ENCODE measurements around the gene IFNLR1.

The IFNLR1 gene

DNA sequence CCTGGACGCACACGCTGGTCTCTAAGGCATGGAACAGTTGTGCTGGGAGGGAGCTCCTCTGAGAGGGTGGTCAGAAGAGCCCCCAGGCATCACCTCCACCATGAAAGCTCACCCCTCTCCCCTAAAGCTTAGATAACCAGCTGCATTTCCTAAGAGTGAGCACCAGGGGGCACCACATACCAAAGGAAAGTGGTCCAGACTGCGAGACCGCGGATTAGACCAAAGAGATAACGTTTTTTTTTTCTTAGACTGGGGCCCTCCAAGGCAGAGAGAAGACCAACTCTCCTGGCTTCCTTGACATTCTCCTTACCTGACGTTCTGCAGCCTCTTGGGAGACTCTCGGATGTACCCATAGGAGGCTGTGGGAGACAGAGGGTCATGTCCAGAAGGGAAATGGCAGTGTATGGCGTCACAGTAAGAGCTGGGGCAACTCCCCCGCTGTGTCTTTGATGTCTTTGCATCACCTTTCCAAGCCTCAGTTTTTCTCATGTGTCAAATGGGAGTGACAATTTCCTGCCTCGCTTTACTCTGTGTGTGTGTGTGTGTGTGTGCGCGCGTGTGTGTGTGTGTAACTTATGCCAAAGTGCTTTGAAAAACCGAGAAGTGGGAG lies 12.3 kb upstream of the IFNLR1 start:
- TF ChIP-seq, protein P1, sequence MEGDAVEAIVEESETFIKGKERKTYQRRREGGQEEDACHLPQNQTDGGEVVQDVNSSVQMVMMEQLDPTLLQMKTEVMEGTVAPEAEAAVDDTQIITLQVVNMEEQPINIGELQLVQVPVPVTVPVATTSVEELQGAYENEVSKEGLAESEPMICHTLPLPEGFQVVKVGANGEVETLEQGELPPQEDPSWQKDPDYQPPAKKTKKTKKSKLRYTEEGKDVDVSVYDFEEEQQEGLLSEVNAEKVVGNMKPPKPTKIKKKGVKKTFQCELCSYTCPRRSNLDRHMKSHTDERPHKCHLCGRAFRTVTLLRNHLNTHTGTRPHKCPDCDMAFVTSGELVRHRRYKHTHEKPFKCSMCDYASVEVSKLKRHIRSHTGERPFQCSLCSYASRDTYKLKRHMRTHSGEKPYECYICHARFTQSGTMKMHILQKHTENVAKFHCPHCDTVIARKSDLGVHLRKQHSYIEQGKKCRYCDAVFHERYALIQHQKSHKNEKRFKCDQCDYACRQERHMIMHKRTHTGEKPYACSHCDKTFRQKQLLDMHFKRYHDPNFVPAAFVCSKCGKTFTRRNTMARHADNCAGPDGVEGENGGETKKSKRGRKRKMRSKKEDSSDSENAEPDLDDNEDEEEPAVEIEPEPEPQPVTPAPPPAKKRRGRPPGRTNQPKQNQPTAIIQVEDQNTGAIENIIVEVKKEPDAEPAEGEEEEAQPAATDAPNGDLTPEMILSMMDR (IDR thresholded peaks at IDR 0.05), result peak; percentile 57
- no peak for DNase-seq (ENCODE audit: low spot score)
- Histone ChIP-seq H3K4me3 (no peak overlapping the region), H3K27ac (no peak overlapping the region)

- no peak overlapping the region for H3K27ac ChIP-seq
- H3K4me3 ChIP-seq, result no peak overlapping the region
- TF ChIP-seq, protein P1 (IDR thresholded peaks at IDR 0.05), result no peak
- DNase-seq (ENCODE audit: low spot score), result no peak
Observed at GRCh38 chr1:24198766-24199165, 11.7 kb upstream of the IFNLR1 start.

- Histone ChIP-seq H3K27ac (no peak overlapping the region), H3K4me3 (no peak overlapping the region)
- no peak for DNase-seq (ENCODE audit: low spot score)
- TF ChIP-seq, protein P1 (IDR thresholded peaks at IDR 0.05), result no peak
Observed at GRCh38 chr1:24195874-24196273, 8.8 kb upstream of the IFNLR1 start.

GRCh38 chr1:24195136-24195535 lies 8.0 kb upstream of the IFNLR1 start:
- TF ChIP-seq, protein P1 (IDR thresholded peaks at IDR 0.05), result no peak
- DNase-seq (ENCODE audit: low spot score), result no peak
- H3K27ac ChIP-seq, result no peak overlapping the region
- H3K4me3 ChIP-seq, result no peak overlapping the region

DNA sequence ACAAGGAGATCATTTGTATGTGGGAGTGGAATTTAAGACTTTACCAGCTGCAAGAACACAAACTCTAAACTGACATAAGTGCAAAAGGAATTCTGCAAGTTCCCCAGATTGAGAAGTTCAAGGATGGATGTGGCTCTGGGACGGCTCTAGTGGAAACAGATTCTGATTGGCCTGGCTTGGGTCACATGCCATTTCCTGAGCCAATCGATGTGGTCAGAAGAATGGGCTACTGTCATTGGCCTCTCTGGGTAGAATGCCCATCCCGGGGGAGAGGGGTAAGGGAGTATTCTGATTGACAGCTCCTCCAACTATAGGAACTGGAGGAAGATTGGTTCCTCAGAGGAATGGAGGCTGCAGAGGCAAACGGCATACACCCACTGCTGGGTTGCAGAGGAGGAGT lies 6.0 kb upstream of the IFNLR1 start:
- no peak overlapping the region for H3K27ac ChIP-seq
- no peak for DNase-seq (ENCODE audit: low spot score)
- TF ChIP-seq, protein P1 (IDR thresholded peaks at IDR 0.05), result no peak
- H3K4me3 ChIP-seq, result no peak overlapping the region

- no peak overlapping the region for H3K27ac ChIP-seq
- TF ChIP-seq, protein P1 (IDR thresholded peaks at IDR 0.05), result no peak
- no peak for DNase-seq (ENCODE audit: low spot score)
- H3K4me3 ChIP-seq, result no peak overlapping the region
Observed at GRCh38 chr1:24191860-24192259, 4.8 kb upstream of the IFNLR1 start.

- no peak overlapping the region for H3K27ac ChIP-seq
- no peak for DNase-seq (ENCODE audit: low spot score)
- no peak overlapping the region for H3K4me3 ChIP-seq
- TF ChIP-seq, protein P1 (IDR thresholded peaks at IDR 0.05), result no peak
Observed at GRCh38 chr1:24190983-24191461, 3.9 kb upstream of the IFNLR1 start.

Data from coronary artery (tissue), 2 donors.